Neuronal stem cell (in vitro differentiated cells): ENCODE measurements around the gene ZNRD2.

ENCODE experiments used
- DNase-seq: peaks from one replicate; pipeline ENCODE4 v3.0.0-alpha.2; 2013; ENCODE audit warnings: low spot score
- H2AFZ ChIP-seq: one replicate; pipeline ENCODE4 v1.6.1; 2013; ENCODE audit warnings: mild to moderate bottlenecking, low read length, inconsistent platforms
- H2AK5ac ChIP-seq: 2 replicates; pipeline ENCODE4 v1.6.1; 2013; ENCODE audit warnings: low read depth, mild to moderate bottlenecking, inconsistent platforms, low read length, moderate library complexity, mixed read lengths
- H2BK120ac ChIP-seq: 2 replicates; pipeline ENCODE4 v1.6.1; 2013; ENCODE audit warnings: low read depth, mild to moderate bottlenecking, inconsistent platforms, low read length, moderate library complexity, mixed read lengths
- H2BK12ac ChIP-seq: one replicate; pipeline ENCODE4 v1.6.1; 2013; ENCODE audit warnings: low read length, inconsistent platforms
- H2BK15ac ChIP-seq: 2 replicates; pipeline ENCODE4 v1.6.1; 2013; ENCODE audit warnings: mild to moderate bottlenecking, low read length, inconsistent platforms, mixed read lengths
- H2BK5ac ChIP-seq: one replicate; pipeline ENCODE4 v1.6.1; 2013; ENCODE audit warnings: inconsistent platforms, mild to moderate bottlenecking, low read length, moderate library complexity
- H3K14ac ChIP-seq: one replicate; pipeline ENCODE4 v1.6.1; 2013; ENCODE audit warnings: low read length, inconsistent platforms
- H3K18ac ChIP-seq: 2 replicates; pipeline ENCODE4 v1.6.1; 2013; ENCODE audit warnings: low read length, inconsistent platforms
- H3K23ac ChIP-seq: 2 replicates; pipeline ENCODE4 v1.6.1; 2013; ENCODE audit warnings: low read depth, mild to moderate bottlenecking, mixed read lengths, low read length, inconsistent platforms; ENCODE audit not compliant: poor library complexity
- H3K27ac ChIP-seq: replicated peaks from 3 replicates; pipeline ENCODE4 v1.5.1; 2013; ENCODE audit warnings: low read length, inconsistent platforms
- H3K27me3 ChIP-seq, 3 experiments: 2 replicates each; pipeline ENCODE4 v1.6.1; 2013; ENCODE audit warnings: low read length in 3 of 3, mild to moderate bottlenecking in 2 of 3, inconsistent platforms in 1 of 3, low read depth in 1 of 3, mixed read lengths in 1 of 3, moderate library complexity in 1 of 3; ENCODE audit not compliant: control insufficient read depth in 3 of 3, insufficient read depth in 3 of 3
- H3K36me3 ChIP-seq, 2 donors: replicated peaks in 1 of 2; 2 replicates each; pipeline ENCODE4 v1.6.1; 2013; ENCODE audit warnings: low read length in 2 of 2; ENCODE audit not compliant: control insufficient read depth in 2 of 2, insufficient read depth in 2 of 2
- H3K4ac ChIP-seq: 2 replicates; pipeline ENCODE4 v1.6.1; 2013; ENCODE audit warnings: inconsistent platforms, mild to moderate bottlenecking, low read length, moderate library complexity
- H3K4me1 ChIP-seq, 2 donors: 1 replicate in 1 of 2; 2 replicates in 1 of 2; pipeline ENCODE4 v1.6.1; 2013; ENCODE audit warnings: low read length in 2 of 2, low read depth in 1 of 2; ENCODE audit not compliant: control insufficient read depth in 2 of 2, insufficient read depth in 1 of 2
- H3K4me2 ChIP-seq: one replicate; pipeline ENCODE4 v1.6.1; 2013; ENCODE audit warnings: mild to moderate bottlenecking, low read length, inconsistent platforms; ENCODE audit not compliant: insufficient read depth, poor library complexity, severe bottlenecking
- H3K4me3 ChIP-seq, 2 donors: 2 replicates each; pipeline ENCODE4 v1.5.1; 2013; ENCODE audit warnings: low read length in 2 of 2, mild to moderate bottlenecking in 2 of 2, inconsistent platforms in 1 of 2, moderate library complexity in 1 of 2
- H3K79me1 ChIP-seq: one replicate; pipeline ENCODE4 v1.6.1; 2013; ENCODE audit warnings: low read depth, mild to moderate bottlenecking, inconsistent platforms, low read length, moderate library complexity
- H3K9ac ChIP-seq: one replicate; pipeline ENCODE4 v1.6.1; 2013; ENCODE audit warnings: mild to moderate bottlenecking, low read depth, low read length, inconsistent platforms; ENCODE audit not compliant: poor library complexity
- H3K9me3 ChIP-seq, 2 donors: replicated peaks in 1 of 2; 2 replicates each; pipeline versions ENCODE3 to v1.6.1; 2013; ENCODE audit warnings: low read length in 2 of 2, mild to moderate bottlenecking in 2 of 2, inconsistent platforms in 1 of 2, low read depth in 1 of 2, mixed read lengths in 1 of 2, moderate library complexity in 1 of 2; ENCODE audit not compliant: control insufficient read depth in 2 of 2, insufficient read depth in 1 of 2
- H4K8ac ChIP-seq: one replicate; pipeline ENCODE4 v1.6.1; 2013; ENCODE audit warnings: low read depth, mild to moderate bottlenecking, inconsistent platforms, low read length, moderate library complexity
- H4K91ac ChIP-seq: one replicate; pipeline ENCODE4 v1.6.1; 2013; ENCODE audit warnings: low read length, low read depth, mild to moderate bottlenecking, inconsistent platforms; ENCODE audit not compliant: poor library complexity
- WGBS, 2 donors: extraction: QIAGEN DNeasy Blood & Tissue Kit; methylation state at CpG; one replicate each; pipeline ENCODE4 v1.1.7; 2013; ENCODE audit warnings: missing lambda C conversion rate in 2 of 2, mixed read lengths in 1 of 2; ENCODE audit not compliant: insufficient read length in 2 of 2, insufficient replicate concordance in 1 of 2; ENCODE audit errors: extremely low coverage in 2 of 2; 5-methylcytosine and 5-hydroxymethylcytosine counted together

The ZNRD2 gene

DNA sequence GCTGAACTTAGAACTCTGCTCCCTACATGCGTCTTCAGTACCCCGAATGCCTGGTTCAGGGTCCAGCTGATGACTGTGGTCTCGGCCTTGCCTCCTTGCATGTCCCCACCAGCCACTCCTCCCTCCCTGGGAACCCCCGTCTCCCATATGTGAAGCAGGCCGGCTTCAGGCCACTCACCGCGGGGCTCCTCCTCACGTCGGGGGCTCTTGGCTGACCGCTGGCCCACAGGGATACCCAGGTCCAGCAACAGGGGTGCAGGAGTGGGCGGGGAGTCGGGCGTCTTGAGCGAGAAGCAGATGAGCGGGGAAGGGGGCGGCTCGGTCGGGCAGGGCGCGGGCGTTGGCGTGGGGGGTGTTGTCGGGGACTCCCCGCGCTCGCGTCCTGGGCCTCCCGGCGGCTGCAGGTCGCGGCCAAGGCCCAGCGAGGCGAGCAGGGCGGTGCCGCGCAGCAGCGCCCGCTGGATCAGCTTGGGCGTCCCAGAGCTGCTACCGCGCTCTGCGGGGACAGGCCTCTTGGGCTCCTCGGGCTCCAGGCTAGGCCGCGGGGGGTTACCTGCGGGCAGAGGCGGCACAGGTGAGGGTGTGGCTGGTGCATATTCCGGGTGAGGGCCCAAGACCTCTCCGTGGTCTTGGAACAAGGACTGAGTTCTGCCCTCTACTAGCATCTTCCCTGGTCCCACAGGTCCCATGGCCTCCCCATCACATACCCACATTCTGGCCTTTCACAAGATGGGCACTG, 29.1 kb downstream of the ZNRD2 start:
- H2AFZ ChIP-seq: no peak overlapping the region
- DNase-seq: no peak
- no peak overlapping the region for H2BK15ac ChIP-seq
- H3K14ac ChIP-seq: no peak overlapping the region
- no peaks in the 10 kb centered on the region for H3K79me1 ChIP-seq
- no peak overlapping the region for H3K18ac ChIP-seq
- no peak overlapping the region for H2BK120ac ChIP-seq
- peaks cover 26 to 56% of the 10 kb centered on the region in 2 donors for H3K36me3 ChIP-seq
- no peak overlapping the region for H4K91ac ChIP-seq
- H3K27me3 ChIP-seq: no peaks in the 10 kb centered on the region
- no peak overlapping the region for H2BK5ac ChIP-seq
- no peaks in the 10 kb centered on the region for H3K9me3 ChIP-seq
- H3K9ac ChIP-seq: peak overlapping the region; percentile 30
- WGBS, 2 donors: no CpG with 5 or more reads among the region's 49 CpGs
- H3K4me2 ChIP-seq: no peak overlapping the region
- H3K4me3 ChIP-seq: no peak overlapping the region
- no peak overlapping the region for H3K27ac ChIP-seq
- H3K23ac ChIP-seq: no peak overlapping the region
- H2BK12ac ChIP-seq: no peak overlapping the region
- no peaks in the 10 kb centered on the region for H3K4me1 ChIP-seq
- no peak overlapping the region for H3K4ac ChIP-seq
- no peak overlapping the region for H4K8ac ChIP-seq
- H2AK5ac ChIP-seq: no peak overlapping the region

DNA sequence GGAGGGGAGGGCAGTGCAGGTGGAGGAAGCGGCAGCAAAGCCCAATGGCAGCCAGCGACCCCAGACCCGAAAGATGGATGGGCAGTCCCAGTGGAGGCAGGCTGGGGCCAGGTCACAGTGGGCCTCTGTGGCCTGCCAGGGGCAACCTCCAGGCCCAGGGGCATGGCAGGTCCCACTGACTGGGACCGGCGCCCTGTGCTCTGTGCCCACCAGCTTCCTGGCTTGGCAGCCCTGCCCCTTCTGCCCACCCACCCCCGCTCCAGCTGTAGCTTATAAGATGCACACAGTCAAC, 29.6 kb downstream of the ZNRD2 start:
- H3K4me3 ChIP-seq: no peak overlapping the region
- H3K4me1 ChIP-seq: no peaks in the 10 kb centered on the region
- H2BK5ac ChIP-seq: no peak overlapping the region
- no peak overlapping the region for H3K27ac ChIP-seq
- H3K27me3 ChIP-seq: no peaks in the 10 kb centered on the region
- no peak overlapping the region for H2AK5ac ChIP-seq
- no peak overlapping the region for H2BK15ac ChIP-seq
- no peak overlapping the region for H2BK120ac ChIP-seq
- H4K91ac ChIP-seq: no peak overlapping the region
- H3K14ac ChIP-seq: no peak overlapping the region
- H3K4ac ChIP-seq: no peak overlapping the region
- H3K4me2 ChIP-seq: no peak overlapping the region
- peaks cover 29 to 61% of the 10 kb centered on the region in 2 donors for H3K36me3 ChIP-seq
- H3K23ac ChIP-seq: no peak overlapping the region
- H2BK12ac ChIP-seq: no peak overlapping the region
- H2AFZ ChIP-seq: no peak overlapping the region
- DNase-seq: no peak
- no peaks in the 10 kb centered on the region for H3K9me3 ChIP-seq
- H3K18ac ChIP-seq: no peak overlapping the region
- peak overlapping the region; percentile 30 for H3K9ac ChIP-seq
- no peaks in the 10 kb centered on the region for H3K79me1 ChIP-seq
- WGBS, 2 donors: no CpG with 5 or more reads among the region's 6 CpGs
- H4K8ac ChIP-seq: no peak overlapping the region

DNA sequence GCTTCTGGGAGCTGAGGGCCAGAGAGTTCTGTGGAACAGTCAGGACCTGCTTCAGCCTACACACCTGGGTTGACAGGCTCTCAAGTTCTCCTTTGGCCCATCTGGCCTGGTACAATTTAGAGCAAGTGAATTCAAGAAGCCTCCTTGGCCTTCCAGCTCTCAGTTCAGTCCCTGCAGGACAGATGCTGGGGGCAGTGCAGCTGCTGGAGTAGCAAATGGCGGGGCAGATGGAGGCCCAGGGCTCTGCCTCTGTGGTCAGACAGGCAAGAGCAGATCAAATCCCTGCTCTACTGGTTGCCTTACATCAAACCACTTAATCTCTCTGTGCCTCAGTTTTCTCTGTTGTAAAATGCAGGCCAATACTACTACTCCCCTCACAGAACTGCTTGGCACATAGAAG, 34.0 kb downstream of the ZNRD2 start:
- no peak overlapping the region for H2AK5ac ChIP-seq
- no peak overlapping the region for H3K14ac ChIP-seq
- peaks cover 30 to 84% of the 10 kb centered on the region in 2 donors for H3K36me3 ChIP-seq
- H4K91ac ChIP-seq: no peak overlapping the region
- H2BK120ac ChIP-seq: no peak overlapping the region
- no peak for DNase-seq
- H3K9ac ChIP-seq: no peak overlapping the region
- H3K27me3 ChIP-seq: no peaks in the 10 kb centered on the region
- no peak overlapping the region for H3K4me3 ChIP-seq
- H2BK12ac ChIP-seq: no peak overlapping the region
- H3K18ac ChIP-seq: no peak overlapping the region
- H3K23ac ChIP-seq: no peak overlapping the region
- H3K4me1 ChIP-seq: peaks cover 0 to 8% of the 10 kb centered on the region in 2 donors
- no peak overlapping the region for H4K8ac ChIP-seq
- H3K4ac ChIP-seq: no peak overlapping the region
- H2BK15ac ChIP-seq: no peak overlapping the region
- no peak overlapping the region for H3K27ac ChIP-seq
- no CpG with 5 or more reads among the region's 1 CpG for WGBS, 2 donors
- H3K79me1 ChIP-seq: no peaks in the 10 kb centered on the region
- H3K9me3 ChIP-seq: no peaks in the 10 kb centered on the region
- H3K4me2 ChIP-seq: no peak overlapping the region
- no peak overlapping the region for H2BK5ac ChIP-seq
- H2AFZ ChIP-seq: no peak overlapping the region

DNA sequence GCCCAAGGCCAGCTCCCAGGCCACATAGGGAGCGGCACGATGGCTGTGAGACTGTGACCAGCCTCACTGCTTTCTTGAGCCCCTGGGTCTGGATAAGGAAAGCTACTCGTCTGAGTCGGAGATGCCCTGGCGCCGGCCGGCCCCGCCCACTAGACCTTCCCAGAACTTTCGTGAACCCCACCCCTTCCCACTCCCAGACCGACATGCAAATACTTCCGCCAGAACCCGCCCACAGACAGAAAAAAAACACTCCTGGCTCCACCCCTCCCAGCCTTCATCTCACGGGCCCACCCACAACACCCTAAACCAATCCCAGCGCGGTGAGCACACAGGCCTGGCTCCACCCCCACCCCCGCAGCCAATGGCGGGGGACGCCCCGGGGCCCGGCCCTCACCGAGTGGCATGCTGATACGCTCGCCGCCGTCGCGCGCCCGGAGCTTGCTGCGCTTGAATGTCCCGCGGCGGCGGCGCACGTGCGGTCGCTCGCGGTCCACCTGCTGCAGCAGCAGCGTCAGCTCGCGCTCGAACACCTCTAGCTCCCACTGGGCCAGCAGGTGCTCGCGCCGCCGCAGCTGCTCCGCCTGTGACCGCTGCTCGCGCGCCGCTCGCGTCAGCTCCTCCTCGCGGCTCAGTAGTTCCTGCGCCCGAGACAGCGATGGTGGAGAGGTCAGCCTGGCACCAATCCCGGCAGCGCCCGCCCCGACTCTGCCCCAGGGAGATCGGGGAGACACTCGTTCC, 36.8 kb downstream of the ZNRD2 start:
- no peaks in the 10 kb centered on the region for H3K9me3 ChIP-seq
- peak overlapping the region; percentile 76 for H2AK5ac ChIP-seq
- H3K36me3 ChIP-seq: peaks cover 33 to 90% of the 10 kb centered on the region in 2 donors
- no peak overlapping the region for H4K91ac ChIP-seq
- peak overlapping the region; percentile 74 for H3K9ac ChIP-seq
- peak overlapping the region; percentile 12 for H3K23ac ChIP-seq
- peaks cover 3% of the 10 kb centered on the region for H3K79me1 ChIP-seq
- H3K27ac ChIP-seq: no peak overlapping the region
- no peak overlapping the region for H3K4ac ChIP-seq
- peak overlapping the region; percentile 81 for H3K4me2 ChIP-seq
- H2BK12ac ChIP-seq: no peak overlapping the region
- peak; percentile 97 for DNase-seq
- no peak overlapping the region for H2AFZ ChIP-seq
- H2BK5ac ChIP-seq: no peak overlapping the region
- H3K4me1 ChIP-seq: peaks cover 10 to 12% of the 10 kb centered on the region in 2 donors
- H2BK120ac ChIP-seq: no peak overlapping the region
- no peak overlapping the region for H4K8ac ChIP-seq
- peak overlapping the region in 1 of 2 donors; percentile 72 for H3K4me3 ChIP-seq
- H2BK15ac ChIP-seq: peak overlapping the region; percentile 34
- no CpG with 5 or more reads among the region's 67 CpGs for WGBS, 2 donors
- peak overlapping the region; percentile 86 for H3K18ac ChIP-seq
- no peaks in the 10 kb centered on the region for H3K27me3 ChIP-seq
- no peak overlapping the region for H3K14ac ChIP-seq
